Body of pancreas (tissue), 4 donors: ENCODE data around the gene PSORS1C1. TPM values are rescaled to one million over a fixed set of nuclear protein-coding genes. Genes with fewer than 3 reads are reported as not detected.

Experiments
- ATAC-seq: fragments of 150-250 bp; one replicate; pipeline ENCODE4 v1.9.1; 2016
- DNase-seq, 4 donors: peaks; one replicate each; pipeline ENCODE4 v3.0.0-alpha.2; 2019
- H3K27ac ChIP-seq, 4 donors: fragments of 200-600 bp; sonication (generic); 1 replicate in 3 of 4; 2 replicates in 1 of 4; pipeline versions ENCODE4 v1.5.1 to v1.6.1; 2016 to 2019; ENCODE audit warnings: mild to moderate bottlenecking in 1 of 4, mixed read lengths in 1 of 4, moderate library complexity in 1 of 4
- H3K27me3 ChIP-seq, 2 donors: fragments of 200-600 bp; sonication (generic); one replicate each; pipeline ENCODE4 v1.6.0; 2016; ENCODE audit warnings: mild to moderate bottlenecking in 1 of 2
- H3K36me3 ChIP-seq, 2 donors: fragments of 200-600 bp; sonication (generic); replicated peaks in 1 of 2; 2 replicates each; pipeline ENCODE4 v1.5.1; 2016; ENCODE audit warnings: low read depth in 2 of 2; ENCODE audit not compliant: insufficient read depth in 1 of 2
- H3K4me1 ChIP-seq: fragments of 200-600 bp; sonication (generic); one replicate; pipeline ENCODE4 v1.6.0; 2016
- H3K4me3 ChIP-seq, 2 donors: fragments of 200-600 bp; sonication (generic); 1 replicate in 1 of 2; 2 replicates in 1 of 2; pipeline ENCODE4 v1.5.1; 2016 to 2019
- H3K9me3 ChIP-seq, 3 donors: fragments of 200-600 bp; sonication (generic); 1 replicate in 2 of 3; 2 replicates in 1 of 3; pipeline ENCODE4 v1.5.1; 2016
- CTCF ChIP-seq, 7 experiments: fragments of 450-650 bp in 4 of 7; fragments of 200-600 bp in 3 of 7; sonication (generic) in 3 of 7; IDR thresholded peaks; one replicate each; pipeline ENCODE4 v1.5.1; 2016 to 2019; ENCODE audit warnings: antibody characterized with exemption in 7 of 7
- POLR2A ChIP-seq, 3 donors: fragments of 450-650 bp; IDR thresholded peaks; one replicate each; pipeline ENCODE4 v1.6.1; 2016; ENCODE audit warnings: antibody characterized with exemption in 3 of 3, mild to moderate bottlenecking in 2 of 3
- WGBS, 2 donors: methylation state at CpG; one replicate each; pipeline ENCODE4 v1.1.5; 2017; 5-methylcytosine and 5-hydroxymethylcytosine counted together
- intact Hi-C: fragments of 100-400 bp; cut with DNase I; formaldehyde crosslinking; loops from one replicate; pipeline ENCODE4 v1.15.1; 2023
- total RNA-seq, 2 donors: library from RNA; depleted of rRNA; stranded (reverse); fragments of >200 nt; gene quantifications; one replicate each; pipeline ENCODE4 v1.1.0, GENCODE V29; 2016

The PSORS1C1 gene
- total RNA-seq, 2 donors from 2014 or later: 1.6 to 3.4 TPM

- intact Hi-C loops: no loop called here
- Histone ChIP-seq H3K27me3 (no peaks in the 10 kb centered on the region), H3K9me3 (no peaks in the 10 kb centered on the region), H3K36me3 (no peaks in the 10 kb centered on the region), H3K27ac (peak overlapping the region in 1 of 4 donors; percentile 18), H3K4me1 (peaks cover 74% of the 10 kb centered on the region), H3K4me3 (no peak overlapping the region)
- TF ChIP-seq POLR2A (IDR thresholded peaks at IDR 0.05): no peak
- no peak for TF ChIP-seq CTCF (IDR thresholded peaks at IDR 0.05)
- ATAC-seq (no peak), DNase-seq (no peak)
- 62 to 64% methylated on average over 3 of the region's 3 CpGs for WGBS, 2 donors
Measured at GRCh38 chr6:31175971-31176370, 61.4 kb downstream of the PSORS1C1 start.

GRCh38 chr6:31178143-31179041 is 63.8 kb downstream of the PSORS1C1 start:
- peak overlapping the region in 1 of 4 donors; percentile 17 for H3K27ac ChIP-seq
- no peak for TF ChIP-seq POLR2A (IDR thresholded peaks at IDR 0.05)
- no peak for TF ChIP-seq CTCF (IDR thresholded peaks at IDR 0.05)
- no peak for ATAC-seq

GRCh38 chr6:31179042-31179386 is 64.4 kb downstream of the PSORS1C1 start:
- H3K4me3 ChIP-seq: no peak overlapping the region
- no peaks in the 10 kb centered on the region for H3K9me3 ChIP-seq
- no peaks in the 10 kb centered on the region for H3K27me3 ChIP-seq
- peak overlapping the region in 1 of 4 donors; percentile 17 for H3K27ac ChIP-seq
- intact Hi-C loops: no loop called here
- DNase-seq (no peak), ATAC-seq (no peak)
- H3K36me3 ChIP-seq: no peaks in the 10 kb centered on the region
- TF ChIP-seq CTCF (IDR thresholded peaks at IDR 0.05) (no peak), POLR2A (IDR thresholded peaks at IDR 0.05) (no peak)
- H3K4me1 ChIP-seq: peaks cover 88% of the 10 kb centered on the region
- WGBS, 2 donors: 79 to 89% methylated on average over 4 of the region's 4 CpGs

More at GRCh38 chr6:31178143-31179041, 63.8 kb downstream of the PSORS1C1 start:
- Histone ChIP-seq H3K36me3 (no peaks in the 10 kb centered on the region), H3K4me1 (peaks cover 88% of the 10 kb centered on the region), H3K27me3 (no peaks in the 10 kb centered on the region), H3K9me3 (no peaks in the 10 kb centered on the region), H3K4me3 (no peak overlapping the region)
- intact Hi-C loops: no loop called here
- WGBS, 2 donors: 46 to 61% methylated on average over 8 of the region's 8 CpGs
- DNase-seq: no peak

- Histone ChIP-seq H3K4me1 (peaks cover 82% of the 10 kb centered on the region), H3K36me3 (no peaks in the 10 kb centered on the region), H3K27me3 (no peaks in the 10 kb centered on the region), H3K9me3 (no peaks in the 10 kb centered on the region), H3K27ac (peak overlapping the region in 1 of 4 donors; percentile 41), H3K4me3 (no peak overlapping the region)
- TF ChIP-seq CTCF (IDR thresholded peaks at IDR 0.05) (no peak), POLR2A (IDR thresholded peaks at IDR 0.05) (no peak)
- DNase-seq (no peak), ATAC-seq (no peak)
- WGBS, 2 donors: 96% methylated on average over 8 of the region's 8 CpGs
- intact Hi-C loops: no loop called here
Measured at GRCh38 chr6:31179896-31180295, 65.3 kb downstream of the PSORS1C1 start.
